HepG2 (cell line): ENCODE measurements around the gene ATP8B1. TPM values are rescaled to one million over a fixed set of nuclear protein-coding genes. Genes with fewer than 3 reads are reported as not detected.
A peak's percentile ranks its signal among the peaks of the same experiment; 100 is the strongest.

Experiments
- ARID5B ChIP-seq: IDR thresholded peaks from 2 replicates; pipeline ENCODE4 v1.4.0; 2020; ENCODE audit warnings: mild to moderate bottlenecking, missing genetic modification reagents
- FOXC1 ChIP-seq: sonication (generic); formaldehyde crosslinking; IDR thresholded peaks from 2 replicates; pipeline ENCODE4 v1.8.0; 2022; ENCODE audit warnings: mild to moderate bottlenecking, missing genetic modification reagents, borderline replicate concordance
- FOXM1 ChIP-seq: sonication (generic); formaldehyde crosslinking; IDR thresholded peaks from 2 replicates; pipeline ENCODE4 v1.5.0; 2020; ENCODE audit warnings: missing genetic modification reagents
- HDAC2 ChIP-seq: sonication (generic); formaldehyde crosslinking; IDR thresholded peaks from 2 replicates; pipeline ENCODE4 v1.4.0; 2020; ENCODE audit warnings: missing genetic modification reagents
- NFYC ChIP-seq: IDR thresholded peaks from 2 replicates; pipeline ENCODE4 v1.6.1; 2016; ENCODE audit warnings: missing genetic modification reagents, missing compliant biosample characterization
- PBX3 ChIP-seq: sonication (generic); formaldehyde crosslinking; IDR thresholded peaks from 2 replicates; pipeline ENCODE4 v1.8.1; 2023; ENCODE audit warnings: missing genetic modification reagents, inconsistent platforms, borderline replicate concordance
- SMARCE1 ChIP-seq: fragments of 450-650 bp; IDR thresholded peaks from 2 replicates; pipeline ENCODE4 v1.6.1; 2017; ENCODE audit warnings: borderline replicate concordance
- ZNF275 ChIP-seq: sonication (generic); formaldehyde crosslinking; IDR thresholded peaks from 2 replicates; pipeline ENCODE4 v1.8.0; 2022; ENCODE audit warnings: missing genetic modification reagents, mild to moderate bottlenecking, inconsistent platforms, borderline replicate concordance
- ZNF317 ChIP-seq: sonication (generic); formaldehyde crosslinking; IDR thresholded peaks from 2 replicates; pipeline ENCODE4 v1.5.0; 2020; ENCODE audit warnings: mild to moderate bottlenecking, missing genetic modification reagents
- ZNF383 ChIP-seq: sonication (generic); formaldehyde crosslinking; IDR thresholded peaks from 2 replicates; pipeline ENCODE4 v1.4.0; 2020; ENCODE audit warnings: missing genetic modification reagents, mild to moderate bottlenecking, borderline replicate concordance
- ZNF879 ChIP-seq: sonication (generic); formaldehyde crosslinking; IDR thresholded peaks from 2 replicates; pipeline ENCODE4 v1.8.1; 2023; ENCODE audit warnings: missing genetic modification reagents
- polyA plus RNA-seq, 8 experiments: library from polyadenylated mRNA; depleted of rRNA in 3 of 8; stranded (reverse) in 7 of 8; unstranded in 1 of 8; fragments of >200 nt; fragmentation: Illumina TruSeq in 4 of 8; extraction: Trizol in 4 of 8; gene quantifications; 2 replicates each; pipeline versions ENCODE4 v1.2.1 to v1.2.3, GENCODE V29; 2011 to 2016; ENCODE audit warnings: low read depth in 4 of 8, missing spikeins in 1 of 8, mixed read lengths in 1 of 8; ENCODE audit not compliant: insufficient read depth in 1 of 8
- total RNA-seq, 5 experiments: library from RNA; depleted of rRNA; stranded (reverse); fragments of >200 nt; fragmentation: Illumina TruSeq; extraction: Trizol; gene quantifications; 2 replicates each; pipeline ENCODE4 v1.2.3, GENCODE V29; 2016; ENCODE audit warnings: low read depth in 1 of 5
- TF ChIP-seq, protein P1 (sequence below): sonication (generic); formaldehyde crosslinking; IDR thresholded peaks from 2 replicates; pipeline ENCODE4 v1.5.0; 2020; ENCODE audit warnings: missing genetic modification reagents
- TF ChIP-seq, protein P2 (sequence below): sonication (generic); formaldehyde crosslinking; IDR thresholded peaks from 2 replicates; pipeline ENCODE4 v1.4.0; 2020; ENCODE audit warnings: missing genetic modification reagents

ATP8B1 gene
- total and polyA plus RNA-seq, 2 of the 13 experiments (the other 11 are each of a cell fraction or from before 2014, with no cell fraction given) = 2.8 to 4.0 TPM

GRCh38 chr18:57630002-57630753 is 172.9 kb downstream of the ATP8B1 start (continued):
- TF ChIP-seq, protein P1, sequence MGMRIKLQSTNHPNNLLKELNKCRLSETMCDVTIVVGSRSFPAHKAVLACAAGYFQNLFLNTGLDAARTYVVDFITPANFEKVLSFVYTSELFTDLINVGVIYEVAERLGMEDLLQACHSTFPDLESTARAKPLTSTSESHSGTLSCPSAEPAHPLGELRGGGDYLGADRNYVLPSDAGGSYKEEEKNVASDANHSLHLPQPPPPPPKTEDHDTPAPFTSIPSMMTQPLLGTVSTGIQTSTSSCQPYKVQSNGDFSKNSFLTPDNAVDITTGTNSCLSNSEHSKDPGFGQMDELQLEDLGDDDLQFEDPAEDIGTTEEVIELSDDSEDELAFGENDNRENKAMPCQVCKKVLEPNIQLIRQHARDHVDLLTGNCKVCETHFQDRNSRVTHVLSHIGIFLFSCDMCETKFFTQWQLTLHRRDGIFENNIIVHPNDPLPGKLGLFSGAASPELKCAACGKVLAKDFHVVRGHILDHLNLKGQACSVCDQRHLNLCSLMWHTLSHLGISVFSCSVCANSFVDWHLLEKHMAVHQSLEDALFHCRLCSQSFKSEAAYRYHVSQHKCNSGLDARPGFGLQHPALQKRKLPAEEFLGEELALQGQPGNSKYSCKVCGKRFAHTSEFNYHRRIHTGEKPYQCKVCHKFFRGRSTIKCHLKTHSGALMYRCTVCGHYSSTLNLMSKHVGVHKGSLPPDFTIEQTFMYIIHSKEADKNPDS (CRISPR knock-in tag) = no peak
- TF ChIP-seq SMARCE1 (no peak), HDAC2 (CRISPR knock-in tag) (peak; percentile 66; the same call in 1 of the 2 replicates), FOXM1 (0 out of 2 replicates have a peak, but pooled peaks have one; percentile 16), ZNF879 (peak; percentile 58; the same call in 1 of the 2 replicates), ZNF383 (CRISPR knock-in tag) (no peak), FOXC1 (CRISPR knock-in tag) (peak; percentile 86; the same call in 1 of the 2 replicates), ZNF275 (CRISPR knock-in tag) (0 out of 2 replicates have a peak, but pooled peaks have one; percentile 70), ARID5B (peak; percentile 72), ZNF317 (peak; percentile 31; the same call in 1 of the 2 replicates), NFYC (CRISPR knock-in tag) (peak; percentile 31; the same call in 1 of the 2 replicates), PBX3 (CRISPR knock-in tag) (no peak)
- TF ChIP-seq, protein P2, sequence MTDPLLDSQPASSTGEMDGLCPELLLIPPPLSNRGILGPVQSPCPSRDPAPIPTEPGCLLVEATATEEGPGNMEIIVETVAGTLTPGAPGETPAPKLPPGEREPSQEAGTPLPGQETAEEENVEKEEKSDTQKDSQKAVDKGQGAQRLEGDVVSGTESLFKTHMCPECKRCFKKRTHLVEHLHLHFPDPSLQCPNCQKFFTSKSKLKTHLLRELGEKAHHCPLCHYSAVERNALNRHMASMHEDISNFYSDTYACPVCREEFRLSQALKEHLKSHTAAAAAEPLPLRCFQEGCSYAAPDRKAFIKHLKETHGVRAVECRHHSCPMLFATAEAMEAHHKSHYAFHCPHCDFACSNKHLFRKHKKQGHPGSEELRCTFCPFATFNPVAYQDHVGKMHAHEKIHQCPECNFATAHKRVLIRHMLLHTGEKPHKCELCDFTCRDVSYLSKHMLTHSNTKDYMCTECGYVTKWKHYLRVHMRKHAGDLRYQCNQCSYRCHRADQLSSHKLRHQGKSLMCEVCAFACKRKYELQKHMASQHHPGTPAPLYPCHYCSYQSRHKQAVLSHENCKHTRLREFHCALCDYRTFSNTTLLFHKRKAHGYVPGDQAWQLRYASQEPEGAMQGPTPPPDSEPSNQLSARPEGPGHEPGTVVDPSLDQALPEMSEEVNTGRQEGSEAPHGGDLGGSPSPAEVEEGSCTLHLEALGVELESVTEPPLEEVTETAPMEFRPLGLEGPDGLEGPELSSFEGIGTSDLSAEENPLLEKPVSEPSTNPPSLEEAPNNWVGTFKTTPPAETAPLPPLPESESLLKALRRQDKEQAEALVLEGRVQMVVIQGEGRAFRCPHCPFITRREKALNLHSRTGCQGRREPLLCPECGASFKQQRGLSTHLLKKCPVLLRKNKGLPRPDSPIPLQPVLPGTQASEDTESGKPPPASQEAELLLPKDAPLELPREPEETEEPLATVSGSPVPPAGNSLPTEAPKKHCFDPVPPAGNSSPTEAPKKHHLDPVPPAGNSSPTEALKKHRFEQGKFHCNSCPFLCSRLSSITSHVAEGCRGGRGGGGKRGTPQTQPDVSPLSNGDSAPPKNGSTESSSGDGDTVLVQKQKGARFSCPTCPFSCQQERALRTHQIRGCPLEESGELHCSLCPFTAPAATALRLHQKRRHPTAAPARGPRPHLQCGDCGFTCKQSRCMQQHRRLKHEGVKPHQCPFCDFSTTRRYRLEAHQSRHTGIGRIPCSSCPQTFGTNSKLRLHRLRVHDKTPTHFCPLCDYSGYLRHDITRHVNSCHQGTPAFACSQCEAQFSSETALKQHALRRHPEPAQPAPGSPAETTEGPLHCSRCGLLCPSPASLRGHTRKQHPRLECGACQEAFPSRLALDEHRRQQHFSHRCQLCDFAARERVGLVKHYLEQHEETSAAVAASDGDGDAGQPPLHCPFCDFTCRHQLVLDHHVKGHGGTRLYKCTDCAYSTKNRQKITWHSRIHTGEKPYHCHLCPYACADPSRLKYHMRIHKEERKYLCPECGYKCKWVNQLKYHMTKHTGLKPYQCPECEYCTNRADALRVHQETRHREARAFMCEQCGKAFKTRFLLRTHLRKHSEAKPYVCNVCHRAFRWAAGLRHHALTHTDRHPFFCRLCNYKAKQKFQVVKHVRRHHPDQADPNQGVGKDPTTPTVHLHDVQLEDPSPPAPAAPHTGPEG (CRISPR knock-in tag) = 0 out of 2 replicates have a peak, but pooled peaks have one; percentile 40
